Activated naive CD8-positive, alpha-beta T cell treated with anti-CD3 and anti-CD28 coated beads, Interleukin-2, amount 10 ng/mL, durations not matched to agents 7 days and 5 days (primary cell): Measurements from ENCODE around the gene LTA4H. TPM values are rescaled to one million over a fixed set of nuclear protein-coding genes. Genes with fewer than 3 reads are reported as not detected.
A peak's percentile ranks its signal among the peaks of the same experiment; 100 is the strongest.

Experiments
- ATAC-seq: fragments of 150-1000 bp; cut with Tn5 transposase; one replicate; pipeline ENCODE4 v1.10.0; 2021; ENCODE audit warnings: low read depth, moderate library complexity
- POLR2A ChIA-PET: fragments of 350-600 bp; sonication (Branson Sonifier 250); formaldehyde crosslinking; loops from one replicate; lab custom pipeline; 2021; ENCODE audit warnings: antibody characterized with exemption; lab: Charles Lee
- DNase-seq: peaks from one replicate; pipeline ENCODE4 v3.0.0; 2021
- H3K27ac Mint-ChIP-seq: one replicate; pipeline ENCODE4 v1.8.0; 2022; ENCODE audit warnings: mild to moderate bottlenecking, mixed read lengths
- H3K27me3 Mint-ChIP-seq: one replicate; pipeline ENCODE4 v1.8.0; 2022; ENCODE audit warnings: mild to moderate bottlenecking, moderate library complexity, mixed read lengths
- H3K36me3 Mint-ChIP-seq: one replicate; pipeline ENCODE4 v1.8.0; 2021; ENCODE audit warnings: mild to moderate bottlenecking, mixed read lengths
- H3K4me1 Mint-ChIP-seq: one replicate; pipeline ENCODE4 v1.8.0; 2021; ENCODE audit warnings: mixed read lengths
- H3K4me3 Mint-ChIP-seq: one replicate; pipeline ENCODE4 v1.8.0; 2022; ENCODE audit warnings: mild to moderate bottlenecking, moderate library complexity, mixed read lengths
- H3K9me3 Mint-ChIP-seq: one replicate; pipeline ENCODE4 v1.8.0; 2021; ENCODE audit warnings: mixed read lengths
- total RNA-seq, 2 experiments: library from RNA; stranded (reverse); gene quantifications; one replicate each; pipeline ENCODE4 v1.2.3, GENCODE V29; 2021

Gene LTA4H
- total RNA-seq, 2 experiments from 2014 or later = 49.2 to 50.7 TPM

DNA sequence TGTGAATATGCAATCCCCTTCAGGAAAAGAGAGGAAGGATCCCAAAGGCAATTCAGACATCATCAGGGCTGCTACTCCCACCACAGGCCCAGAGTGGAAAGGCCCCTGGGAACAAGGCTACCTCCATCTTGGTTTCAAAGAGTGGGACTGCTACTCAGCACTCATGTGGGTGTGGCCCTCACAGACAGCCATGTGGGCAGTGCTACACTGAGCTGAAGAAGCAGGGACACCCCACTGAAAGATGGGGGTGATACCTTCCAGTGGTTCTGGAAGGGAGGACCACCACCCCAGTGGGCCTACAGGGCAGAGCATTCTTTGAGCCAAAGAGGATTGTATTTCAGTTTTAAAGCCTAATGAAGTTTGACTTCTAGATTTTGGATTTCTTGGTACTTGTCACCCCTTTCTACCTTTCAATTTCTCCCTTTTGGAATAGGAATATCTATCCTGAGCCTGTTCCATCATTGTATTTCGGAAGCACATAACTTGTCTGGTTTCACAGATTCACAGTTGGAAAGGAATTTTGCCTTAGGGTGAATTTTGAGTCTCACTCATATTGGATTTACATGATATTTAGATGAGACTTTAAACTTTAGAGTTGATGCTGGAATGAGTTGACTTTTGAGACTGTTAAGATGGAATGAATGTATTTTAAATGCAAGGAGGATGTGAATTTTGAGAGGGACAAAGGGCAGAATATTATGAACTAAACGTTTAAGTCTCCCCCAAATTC, 16.5 kb upstream of the LTA4H start:
- no peaks in the 10 kb centered on the region for H3K27me3 Mint-ChIP-seq
- DNase-seq = no peak
- peaks cover 4% of the 10 kb centered on the region for H3K9me3 Mint-ChIP-seq
- H3K27ac Mint-ChIP-seq = no peak overlapping the region
- no peak for ATAC-seq
- peaks cover 21% of the 10 kb centered on the region for H3K4me1 Mint-ChIP-seq
- POLR2A ChIA-PET = no interaction called here
- H3K36me3 Mint-ChIP-seq = peaks cover 3% of the 10 kb centered on the region
- no peak overlapping the region for H3K4me3 Mint-ChIP-seq

- H3K27me3 Mint-ChIP-seq = no peaks in the 10 kb centered on the region
- DNase-seq (no peak), ATAC-seq (no peak)
- H3K4me3 Mint-ChIP-seq = no peak overlapping the region
- POLR2A ChIA-PET = no interaction called here
- H3K36me3 Mint-ChIP-seq = peaks cover 3% of the 10 kb centered on the region
- no peak overlapping the region for H3K27ac Mint-ChIP-seq
- peaks cover 4% of the 10 kb centered on the region for H3K9me3 Mint-ChIP-seq
- peaks cover 28% of the 10 kb centered on the region for H3K4me1 Mint-ChIP-seq
Measured at GRCh38 chr12:96050139-96050538, 14.8 kb upstream of the LTA4H start.

DNA sequence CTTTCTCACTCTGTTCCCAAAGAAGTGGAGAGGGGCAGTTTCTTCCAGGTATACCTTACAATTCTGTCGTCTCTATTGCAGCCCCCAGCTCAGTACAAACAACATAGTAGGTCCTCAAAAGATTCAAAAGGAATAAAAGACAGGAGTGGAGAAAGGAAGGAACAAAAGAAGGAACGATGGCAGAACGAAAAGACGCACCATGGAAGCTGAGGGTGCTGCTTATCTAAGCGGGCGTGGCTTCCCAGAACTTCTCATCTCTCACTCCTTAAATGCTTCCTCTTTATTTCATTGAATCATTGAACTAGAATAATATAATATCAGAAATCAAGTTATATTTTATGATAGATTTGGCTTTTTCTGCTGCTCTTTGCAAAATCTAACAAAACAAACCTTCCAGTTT, 13.7 kb upstream of the LTA4H start:
- no peak for ATAC-seq
- no peak overlapping the region for H3K27ac Mint-ChIP-seq

DNA sequence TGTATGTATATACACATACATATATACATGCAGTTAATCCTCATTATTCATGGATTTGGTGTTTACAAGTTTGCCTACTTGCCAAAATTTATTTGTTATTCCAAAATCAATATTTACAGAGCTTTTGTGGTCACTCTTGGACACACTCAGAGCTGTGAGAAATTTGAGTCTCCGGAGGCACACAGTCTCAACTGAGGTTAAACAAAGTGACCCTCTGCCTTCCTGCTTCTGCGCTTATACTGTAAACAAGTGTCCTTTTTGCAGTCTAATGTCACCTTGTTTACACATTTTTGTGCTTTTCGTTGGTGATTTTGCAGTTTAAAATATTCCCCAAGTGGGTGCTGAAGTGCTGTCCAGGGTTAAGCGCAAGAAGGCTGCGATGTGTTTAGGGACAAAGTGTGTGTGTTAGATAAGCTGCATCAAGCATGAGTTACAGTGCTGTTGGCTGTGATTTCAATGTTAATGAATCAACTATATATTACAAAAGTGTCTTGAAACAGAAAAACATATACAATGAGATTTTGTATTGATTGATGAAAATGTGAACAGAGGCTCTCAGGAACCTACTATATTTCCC, 13.1 kb upstream of the LTA4H start:
- POLR2A ChIA-PET = no interaction called here
- peak overlapping the region; percentile 94 for H3K27ac Mint-ChIP-seq
- DNase-seq = no peak
- H3K27me3 Mint-ChIP-seq = no peaks in the 10 kb centered on the region
- H3K4me3 Mint-ChIP-seq = peak overlapping the region; percentile 75
- peaks cover 2% of the 10 kb centered on the region for H3K36me3 Mint-ChIP-seq
- no peak for ATAC-seq
- H3K9me3 Mint-ChIP-seq = peaks cover 4% of the 10 kb centered on the region
- peaks cover 32% of the 10 kb centered on the region for H3K4me1 Mint-ChIP-seq

More for the DNA sequence above, 13.7 kb upstream of the LTA4H start:
- Mint-ChIP-seq H3K4me1 (peaks cover 34% of the 10 kb centered on the region), H3K4me3 (no peak overlapping the region), H3K27me3 (no peaks in the 10 kb centered on the region), H3K36me3 (peaks cover 3% of the 10 kb centered on the region), H3K9me3 (peaks cover 4% of the 10 kb centered on the region)
- DNase-seq = no peak
- POLR2A ChIA-PET = no interaction called here

- POLR2A ChIA-PET = interaction anchor here (1.0 kb wide), 2 partner anchors 105 to 353 kb away, joined by 3 read pairs; partner anchors contain the start of genes CCDC38 and CDK17
- Mint-ChIP-seq H3K36me3 (peaks cover 2% of the 10 kb centered on the region), H3K4me1 (peaks cover 32% of the 10 kb centered on the region), H3K4me3 (peak overlapping the region; percentile 75), H3K27me3 (no peaks in the 10 kb centered on the region), H3K27ac (peak overlapping the region; percentile 94), H3K9me3 (peaks cover 4% of the 10 kb centered on the region)
- ATAC-seq (peak; percentile 63), DNase-seq (no peak)
Measured at GRCh38 chr12:96047229-96048211, 12.1 kb upstream of the LTA4H start.

GRCh38 chr12:96046543-96047228, 11.3 kb upstream of the LTA4H start:
- POLR2A ChIA-PET = interaction anchor here (1.0 kb wide), 2 partner anchors 104 to 354 kb away, joined by 3 read pairs; partner anchors contain the start of genes CCDC38 and CDK17
- DNase-seq (no peak), ATAC-seq (peak; percentile 31)
- Mint-ChIP-seq H3K36me3 (peaks cover 2% of the 10 kb centered on the region), H3K27ac (peak overlapping the region; percentile 94), H3K27me3 (no peaks in the 10 kb centered on the region), H3K4me1 (peaks cover 32% of the 10 kb centered on the region), H3K4me3 (peak overlapping the region; percentile 75), H3K9me3 (peaks cover 4% of the 10 kb centered on the region)

DNA sequence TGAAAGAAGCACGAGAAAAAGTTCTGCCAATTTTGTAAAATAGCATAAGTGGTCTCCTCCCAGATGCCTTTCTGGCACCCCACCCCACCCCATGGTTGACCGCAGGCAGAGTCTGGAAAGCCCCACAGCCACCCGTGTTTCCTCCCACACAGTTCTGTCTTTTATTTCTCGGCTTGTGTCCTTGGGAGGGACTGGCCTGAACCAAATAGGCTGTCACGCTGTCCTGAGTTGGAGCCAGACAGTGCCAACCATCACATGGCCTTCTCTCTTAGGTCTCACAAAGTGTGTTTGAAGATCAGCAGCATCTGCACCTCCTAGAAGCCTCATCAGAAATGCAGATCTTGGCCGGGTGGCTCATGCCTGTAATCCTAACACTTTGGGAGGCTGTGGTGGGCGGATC, 10.2 kb upstream of the LTA4H start:
- Mint-ChIP-seq H3K4me3 (no peak overlapping the region), H3K27me3 (no peaks in the 10 kb centered on the region), H3K9me3 (peaks cover 4% of the 10 kb centered on the region), H3K27ac (no peak overlapping the region), H3K36me3 (no peaks in the 10 kb centered on the region), H3K4me1 (peaks cover 32% of the 10 kb centered on the region)
- no peak for ATAC-seq
- POLR2A ChIA-PET = no interaction called here
- DNase-seq = no peak

- Mint-ChIP-seq H3K27me3 (no peaks in the 10 kb centered on the region), H3K4me1 (peaks cover 32% of the 10 kb centered on the region), H3K9me3 (no peaks in the 10 kb centered on the region), H3K4me3 (no peak overlapping the region), H3K36me3 (no peaks in the 10 kb centered on the region), H3K27ac (no peak overlapping the region)
- ATAC-seq (no peak), DNase-seq (no peak)
- POLR2A ChIA-PET = no interaction called here
Measured at GRCh38 chr12:96044943-96045290, 9.5 kb upstream of the LTA4H start.

DNA sequence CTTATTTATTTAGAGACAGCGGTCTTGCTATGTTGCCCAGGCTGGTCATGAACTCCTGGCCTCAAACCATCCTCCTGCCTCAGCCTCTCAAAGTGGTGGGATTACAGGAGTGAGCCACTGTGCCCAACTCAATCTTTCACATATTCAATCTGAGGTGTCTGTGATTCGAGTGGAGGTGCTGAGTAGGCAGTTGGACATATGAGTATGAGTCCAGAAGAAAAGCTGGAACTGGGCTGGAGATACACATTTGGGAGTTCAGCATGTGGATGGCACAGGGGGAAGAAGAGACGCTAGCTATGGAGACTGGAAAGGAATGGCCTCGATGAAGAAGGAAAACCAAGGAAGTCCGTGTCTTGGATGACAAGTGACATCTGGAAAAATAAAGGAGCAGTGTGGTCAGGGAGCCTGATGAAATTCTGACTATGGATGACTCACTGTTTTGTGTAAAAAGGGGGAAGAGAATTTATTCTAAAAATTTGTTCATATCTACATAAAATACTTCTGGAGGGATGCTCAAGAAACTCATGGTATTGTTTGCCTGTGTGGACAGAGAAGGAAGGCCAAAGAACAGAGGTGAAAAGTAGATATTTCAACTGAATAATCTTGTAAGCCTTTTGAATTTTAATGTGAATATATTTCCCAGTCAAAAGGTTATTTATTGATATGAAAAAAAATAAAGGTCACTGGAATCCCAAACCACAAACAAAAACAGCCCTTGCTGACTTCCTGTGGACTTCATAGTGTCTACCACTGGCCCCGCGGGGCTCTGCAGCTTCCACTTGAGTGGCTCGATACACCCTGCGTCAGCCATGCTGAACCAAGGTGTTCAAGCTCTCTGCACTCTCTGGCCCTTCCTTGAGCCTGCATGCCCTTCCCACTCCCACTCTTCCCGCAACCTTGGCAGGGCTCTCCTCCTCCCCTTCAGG, 8.9 kb upstream of the LTA4H start:
- no peaks in the 10 kb centered on the region for H3K36me3 Mint-ChIP-seq
- no peak overlapping the region for H3K4me3 Mint-ChIP-seq
- POLR2A ChIA-PET = no interaction called here
- no peaks in the 10 kb centered on the region for H3K9me3 Mint-ChIP-seq
- DNase-seq (no peak), ATAC-seq (no peak)
- H3K27me3 Mint-ChIP-seq = no peaks in the 10 kb centered on the region
- H3K4me1 Mint-ChIP-seq = peaks cover 30% of the 10 kb centered on the region
- H3K27ac Mint-ChIP-seq = no peak overlapping the region

DNA sequence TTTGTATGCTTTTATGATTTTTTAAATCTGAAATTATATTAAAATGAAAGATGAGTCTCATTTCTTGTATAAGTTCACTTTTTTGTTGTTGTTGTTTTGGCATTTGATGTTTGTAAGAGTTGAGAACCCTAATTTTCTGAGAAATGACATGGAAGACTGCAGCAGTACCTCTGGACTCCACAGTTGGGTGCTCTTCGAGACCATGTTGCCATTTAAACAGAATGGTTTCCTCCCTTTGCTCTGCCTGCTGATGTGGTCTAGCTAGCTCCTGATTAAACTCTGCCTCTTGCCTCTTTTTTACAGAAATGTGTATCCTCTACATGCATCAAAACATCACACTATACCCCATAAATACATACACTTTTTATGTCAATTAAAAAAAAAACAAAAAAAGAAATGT, 5.8 kb upstream of the LTA4H start:
- POLR2A ChIA-PET = no interaction called here
- H3K9me3 Mint-ChIP-seq = no peaks in the 10 kb centered on the region
- no peak overlapping the region for H3K4me3 Mint-ChIP-seq
- H3K27ac Mint-ChIP-seq = no peak overlapping the region
- DNase-seq = no peak
- H3K36me3 Mint-ChIP-seq = no peaks in the 10 kb centered on the region
- no peak for ATAC-seq
- H3K4me1 Mint-ChIP-seq = peaks cover 7% of the 10 kb centered on the region
- H3K27me3 Mint-ChIP-seq = no peaks in the 10 kb centered on the region

GRCh38 chr12:96040305-96041133, 5.1 kb upstream of the LTA4H start:
- Mint-ChIP-seq H3K36me3 (no peaks in the 10 kb centered on the region), H3K27me3 (no peaks in the 10 kb centered on the region), H3K9me3 (no peaks in the 10 kb centered on the region), H3K4me3 (no peak overlapping the region), H3K4me1 (peaks cover 7% of the 10 kb centered on the region), H3K27ac (no peak overlapping the region)
- ATAC-seq (no peak), DNase-seq (no peak)
- POLR2A ChIA-PET = no interaction called here
